ENCODE data around the gene EFHC2.
A peak's percentile ranks its signal among the peaks of the same experiment; 100 is the strongest.
"Not testable (repeated sequence)": the region's sequence is repeated elsewhere in the genome, so short reads cannot be mapped to it uniquely, and the experiment has no call there.

The EFHC2 gene

DNA sequence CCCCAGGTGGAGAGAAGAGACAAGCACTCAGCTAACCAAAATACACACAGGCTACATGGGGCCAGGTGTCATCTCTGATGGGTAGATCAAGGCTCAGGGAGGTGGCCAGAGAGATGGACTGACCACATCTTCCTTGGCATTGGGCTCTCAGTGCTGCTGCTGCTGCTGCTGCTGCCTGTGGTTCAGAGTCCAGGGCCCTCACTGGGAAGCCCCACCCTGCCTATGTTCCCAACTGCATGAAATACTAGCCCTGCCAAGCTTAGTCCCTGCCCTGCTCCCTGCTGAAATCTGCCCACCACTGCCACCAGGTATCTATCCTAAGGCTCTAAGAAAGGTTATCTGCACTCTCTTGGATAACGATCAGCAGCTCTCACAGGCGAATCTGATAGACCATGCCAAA, 118.7 kb downstream of the EFHC2 start:
- H3K4me3 ChIP-seq (ENCODE audit: low read depth, low read length) = no peak overlapping the region
- TF ChIP-seq CTCF (IDR thresholded peaks at IDR 0.05; ENCODE audit: borderline replicate concordance, insufficient read depth, low read depth, low read length) = no peak

GRCh38 chrX:44223150-44223549, 120.3 kb downstream of the EFHC2 start:
- TF ChIP-seq CTCF (IDR thresholded peaks at IDR 0.05; ENCODE audit: borderline replicate concordance, insufficient read depth, low read depth, low read length) = no peak

DNA sequence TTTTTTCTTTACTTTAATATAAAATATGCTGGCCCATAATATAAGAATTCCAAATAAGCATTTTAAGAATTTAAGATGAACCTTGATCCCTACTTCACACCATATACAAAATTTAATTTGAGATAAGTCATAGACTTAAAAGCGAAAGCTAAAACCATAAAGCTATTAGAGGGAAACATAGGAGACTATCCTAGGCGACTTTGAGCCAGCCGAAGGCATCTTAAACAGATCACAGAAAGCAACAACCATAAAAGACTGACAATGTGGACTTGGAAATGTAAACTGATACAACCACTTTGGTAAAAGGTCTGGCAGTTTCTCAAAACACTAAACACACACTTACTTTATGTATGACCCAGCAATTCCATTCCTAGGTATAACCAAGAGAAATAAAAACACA, 125.0 kb downstream of the EFHC2 start:
- H3K4me3 ChIP-seq (ENCODE audit: low read depth, low read length) = no peak overlapping the region
- TF ChIP-seq CTCF (IDR thresholded peaks at IDR 0.05; ENCODE audit: borderline replicate concordance, insufficient read depth, low read depth, low read length) = no peak

More at GRCh38 chrX:44223150-44223549, 120.3 kb downstream of the EFHC2 start:
- no peak overlapping the region for H3K4me3 ChIP-seq (ENCODE audit: low read depth, low read length)

- no peak for TF ChIP-seq CTCF (IDR thresholded peaks at IDR 0.05; ENCODE audit: borderline replicate concordance, insufficient read depth, low read depth, low read length)
- H3K4me3 ChIP-seq (ENCODE audit: low read depth, low read length) = no peak overlapping the region
These were observed 127.3 kb downstream of the EFHC2 start for GRCh38 chrX:44216171-44216570.

GRCh38 chrX:44203791-44204190, 139.7 kb downstream of the EFHC2 start:
- H3K4me3 ChIP-seq (ENCODE audit: low read depth, low read length) = no peak overlapping the region
- TF ChIP-seq CTCF (IDR thresholded peaks at IDR 0.05; ENCODE audit: borderline replicate concordance, insufficient read depth, low read depth, low read length) = 0 out of 2 replicates have a peak, but pooled peaks have one; percentile 15

DNA sequence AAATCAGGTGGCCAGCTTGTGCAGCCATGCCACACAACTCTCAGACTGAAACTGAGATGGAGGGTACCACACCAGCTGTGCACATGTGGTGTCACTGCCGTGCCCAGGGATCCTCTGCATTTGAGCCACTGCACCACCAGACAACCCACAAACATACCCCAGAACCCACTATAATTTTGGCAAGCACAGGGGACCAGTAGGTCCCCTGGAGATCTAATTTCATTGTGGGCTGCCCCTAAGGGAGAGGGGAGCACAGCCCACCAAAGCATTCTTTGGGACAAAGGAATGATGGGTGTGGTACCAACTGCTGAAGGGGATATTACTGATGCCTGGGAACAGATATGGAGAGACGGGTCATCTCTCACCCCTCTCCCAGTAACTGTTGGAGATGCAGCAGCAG, 140.9 kb downstream of the EFHC2 start:
- TF ChIP-seq CTCF (IDR thresholded peaks at IDR 0.05; ENCODE audit: borderline replicate concordance, insufficient read depth, low read depth, low read length) = no peak

DNA sequence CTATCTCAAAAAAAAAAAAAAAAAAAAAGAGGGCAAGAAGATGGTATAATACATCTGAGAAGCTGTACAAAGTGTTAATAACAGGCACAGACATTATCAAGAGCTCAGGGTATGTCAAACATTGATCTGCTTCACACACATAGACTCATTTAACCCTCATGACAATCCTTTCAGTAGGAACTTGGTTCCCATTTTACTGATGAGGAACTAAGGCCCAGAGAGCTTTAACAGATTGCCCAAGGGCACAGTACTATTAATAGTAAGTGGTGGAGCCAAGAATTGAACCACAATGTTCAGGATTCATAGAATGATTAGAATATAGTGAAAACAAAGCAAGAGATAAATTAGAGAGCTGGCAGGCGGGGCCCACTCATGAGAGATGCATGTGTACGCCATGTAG, 154.4 kb downstream of the EFHC2 start:
- TF ChIP-seq CTCF (IDR thresholded peaks at IDR 0.05; ENCODE audit: borderline replicate concordance, insufficient read depth, low read depth, low read length) = no peak
- no peak overlapping the region for H3K4me3 ChIP-seq (ENCODE audit: low read depth, low read length)

More for the DNA sequence above, 140.9 kb downstream of the EFHC2 start:
- no peak overlapping the region for H3K4me3 ChIP-seq (ENCODE audit: low read depth, low read length)

GRCh38 chrX:44187915-44188314, 155.6 kb downstream of the EFHC2 start:
- H3K4me3 ChIP-seq (ENCODE audit: low read depth, low read length) = not testable (repeated sequence)

All from GM12875 (cell line).